ENCODE measurements around the gene SCAMP4. TPM values are rescaled to one million over a fixed set of nuclear protein-coding genes. Genes with fewer than 3 reads are reported as not detected.
"Not testable (repeated sequence)": the region's sequence is repeated elsewhere in the genome, so short reads cannot be mapped to it uniquely, and the experiment has no call there.

Gene SCAMP4
- total RNA-seq, 1 experiment from 2014 or later, result 66.3 TPM

DNA sequence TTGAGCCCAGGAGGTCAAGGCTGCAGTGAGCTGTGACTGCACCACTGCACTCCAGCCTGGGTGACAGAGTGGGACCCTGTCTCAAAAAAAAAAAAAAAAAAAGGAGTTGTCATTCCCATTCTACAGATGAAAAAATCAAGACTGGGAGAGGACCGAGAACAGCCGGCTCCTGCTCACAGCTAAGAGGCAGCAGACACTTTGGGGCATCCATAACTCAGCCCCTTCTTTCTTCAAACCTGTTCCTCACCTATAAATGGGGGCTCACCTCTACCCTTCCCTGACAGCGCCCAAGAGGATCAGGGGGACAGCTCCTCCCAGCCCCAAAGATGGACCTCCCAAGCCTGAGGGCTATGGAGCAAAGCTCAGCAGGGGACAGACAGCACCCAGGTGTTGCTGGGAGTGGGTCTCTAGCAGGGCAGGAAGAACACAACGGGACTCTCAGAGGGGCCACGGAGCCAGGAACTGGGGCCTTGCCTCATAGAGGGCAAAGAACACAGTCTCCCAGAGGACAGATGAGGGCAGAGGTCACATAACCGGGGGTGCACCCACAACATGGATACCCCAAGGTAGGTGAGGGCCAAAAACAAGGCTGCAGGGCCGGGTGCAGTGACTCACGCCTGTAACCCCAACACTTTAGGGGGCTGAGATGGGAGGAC, 38.4 kb upstream of the SCAMP4 start:
- no peak for DNase-seq (ENCODE audit: low spot score)

DNA sequence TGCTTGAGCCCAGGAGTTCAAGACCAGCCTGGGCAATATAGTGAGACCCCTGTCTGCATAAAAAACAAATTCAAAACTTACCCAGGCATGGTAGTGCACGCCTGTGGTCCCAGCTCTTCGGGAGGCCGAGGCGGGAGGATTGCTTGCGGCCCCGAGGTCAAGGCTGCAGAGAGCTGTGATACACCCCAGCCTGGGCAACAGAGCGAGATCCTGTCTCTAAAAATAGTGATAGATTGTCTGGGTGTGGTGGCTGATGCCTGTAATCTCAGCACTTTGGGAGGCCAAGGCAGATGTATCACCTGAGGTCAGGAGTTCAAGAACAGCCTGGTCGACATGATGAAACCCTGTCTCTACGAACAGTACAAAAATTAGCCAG, 37.9 kb upstream of the SCAMP4 start:
- no peak for DNase-seq (ENCODE audit: low spot score)

DNA sequence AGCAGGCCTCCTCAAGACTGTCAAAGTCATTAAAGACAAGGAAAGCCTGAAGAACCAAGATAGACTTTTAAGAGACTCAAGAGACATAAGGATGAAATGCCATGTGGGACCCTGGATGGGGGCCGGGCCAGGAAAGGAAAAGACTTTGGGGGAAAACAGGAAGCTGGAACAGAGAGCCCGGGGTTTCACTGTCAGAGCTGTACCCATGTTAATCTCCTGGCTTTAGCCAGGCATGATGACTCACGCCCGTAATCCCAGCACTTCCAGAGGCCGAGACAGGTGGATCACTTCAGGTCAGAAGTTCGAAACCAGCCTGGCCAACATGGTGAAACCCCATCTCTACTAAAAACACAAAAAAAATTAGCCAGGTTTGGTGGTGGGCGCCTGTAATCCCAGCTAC, 36.2 kb upstream of the SCAMP4 start:
- no peak for DNase-seq (ENCODE audit: low spot score)

DNA sequence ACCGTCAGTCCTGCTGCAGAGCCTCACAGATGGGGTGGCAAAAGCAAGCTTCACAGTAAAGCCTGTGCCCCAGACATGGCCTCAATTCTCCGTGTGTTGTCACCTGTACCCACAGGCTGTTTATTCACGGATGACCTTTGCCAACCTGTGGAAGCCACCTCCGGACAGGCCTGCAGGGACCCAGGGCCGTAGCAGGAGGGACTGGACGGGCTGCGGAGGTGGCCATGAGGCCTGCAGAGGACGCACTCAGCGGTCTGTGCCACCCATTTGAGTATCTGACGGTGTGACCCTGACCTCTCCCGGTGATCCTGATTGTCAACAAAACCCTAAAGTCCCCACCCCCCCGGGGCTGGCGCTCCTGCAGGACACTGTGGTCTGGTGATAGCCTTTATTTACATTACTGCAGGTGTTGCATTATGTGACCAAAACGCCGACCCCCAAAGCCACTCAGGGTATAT, 34.0 kb upstream of the SCAMP4 start:
- no peak for DNase-seq (ENCODE audit: low spot score)

DNA sequence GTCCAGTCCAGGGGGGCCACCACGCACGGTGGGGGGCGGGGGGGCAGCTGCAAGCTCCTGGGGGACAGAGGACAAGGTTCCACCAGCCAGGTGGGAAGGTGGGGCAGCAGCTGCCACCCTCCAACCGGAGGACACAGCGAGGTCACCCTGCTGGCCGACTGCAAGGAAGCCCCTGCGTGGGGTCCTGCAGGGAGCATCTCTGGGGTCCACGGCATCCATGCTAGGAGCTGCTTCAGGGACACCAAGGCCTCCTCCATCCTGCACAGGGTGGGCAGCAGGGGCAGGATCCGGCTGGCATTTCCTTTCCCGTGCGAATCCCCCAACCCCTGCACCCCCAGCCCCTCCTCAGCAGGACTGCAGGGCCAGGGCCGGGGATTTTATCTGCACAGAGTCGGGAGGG, 33.6 kb upstream of the SCAMP4 start:
- no peak for DNase-seq (ENCODE audit: low spot score)

DNA sequence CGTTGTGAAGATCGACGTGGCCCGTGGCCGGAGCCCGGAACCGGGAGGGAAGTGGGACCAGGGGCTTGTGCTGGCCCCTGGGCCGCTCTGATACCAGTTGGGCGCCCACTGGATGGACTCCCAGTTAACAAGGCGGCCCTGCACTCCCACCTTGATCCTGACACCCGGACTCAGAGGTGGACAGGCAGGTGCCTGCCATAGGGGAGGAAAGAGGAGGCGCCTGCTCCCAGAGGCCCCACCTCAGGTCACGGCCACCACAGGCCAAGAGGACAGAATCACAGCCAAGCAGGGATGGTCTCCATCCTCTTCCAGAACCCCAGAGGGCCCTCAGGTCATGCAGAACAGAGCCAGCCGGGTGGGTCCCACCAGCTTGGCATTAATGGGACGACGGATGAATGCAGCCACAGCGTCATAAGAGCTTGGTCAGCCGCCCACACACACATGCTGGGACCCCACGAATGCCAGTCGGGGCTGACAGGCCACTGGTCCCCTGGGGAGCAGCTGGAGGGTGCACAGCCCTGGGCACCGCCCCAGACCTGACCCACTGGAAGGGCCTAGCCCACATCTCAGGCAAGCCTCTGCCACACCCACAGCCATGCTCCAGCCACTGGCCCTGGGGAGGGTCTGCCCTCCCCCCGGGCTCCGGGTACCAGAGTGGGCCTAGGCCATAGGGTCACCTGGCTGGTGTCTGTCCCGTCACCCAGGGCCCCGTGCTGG, 32.2 kb upstream of the SCAMP4 start:
- DNase-seq (ENCODE audit: low spot score), result no peak

DNA sequence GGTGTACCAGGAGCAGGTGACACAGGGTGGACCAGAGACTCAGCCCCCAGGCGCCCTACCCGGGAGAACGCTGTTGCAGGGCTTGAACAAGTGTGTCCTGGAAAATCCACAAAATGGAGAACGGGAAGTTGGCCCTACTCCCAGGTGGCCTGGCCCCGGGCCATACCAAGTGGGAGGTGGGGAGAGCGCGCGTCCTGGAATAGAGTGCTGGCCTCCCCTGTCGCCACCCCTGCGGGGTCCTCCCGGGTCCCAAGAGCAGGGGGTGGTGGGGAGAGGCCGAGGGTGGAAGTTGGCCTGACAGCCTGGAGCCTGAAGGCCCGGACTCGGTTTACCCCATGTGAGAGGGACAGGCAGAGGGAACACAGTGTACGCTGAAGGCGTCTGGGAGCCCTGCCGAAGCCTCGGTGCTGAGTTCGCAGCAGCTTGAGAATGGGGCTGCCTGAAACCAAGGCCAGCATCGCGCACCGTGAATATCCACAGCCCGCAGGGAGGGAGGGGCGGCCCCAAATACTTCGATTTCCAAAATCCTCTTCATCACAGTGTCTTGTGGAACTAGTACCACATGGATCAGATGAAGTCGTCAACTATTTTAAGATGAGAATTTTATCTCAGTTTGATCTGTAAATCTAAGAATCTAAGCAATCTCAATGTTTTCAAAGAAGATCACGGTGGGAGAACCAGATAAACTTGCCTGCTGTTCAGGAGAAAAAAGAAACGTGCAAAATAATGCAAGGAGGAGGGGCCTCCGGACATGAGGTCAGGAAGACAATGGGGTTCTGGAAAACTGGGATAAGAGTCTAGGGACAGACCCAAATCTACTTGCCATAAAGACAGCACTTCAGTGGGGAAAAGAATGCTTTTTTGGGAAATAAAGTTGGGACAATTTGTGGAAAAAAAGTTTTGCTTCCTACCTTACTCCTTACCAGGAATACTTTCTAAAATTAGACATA, 31.4 kb upstream of the SCAMP4 start:
- no peak for DNase-seq (ENCODE audit: low spot score)

DNA sequence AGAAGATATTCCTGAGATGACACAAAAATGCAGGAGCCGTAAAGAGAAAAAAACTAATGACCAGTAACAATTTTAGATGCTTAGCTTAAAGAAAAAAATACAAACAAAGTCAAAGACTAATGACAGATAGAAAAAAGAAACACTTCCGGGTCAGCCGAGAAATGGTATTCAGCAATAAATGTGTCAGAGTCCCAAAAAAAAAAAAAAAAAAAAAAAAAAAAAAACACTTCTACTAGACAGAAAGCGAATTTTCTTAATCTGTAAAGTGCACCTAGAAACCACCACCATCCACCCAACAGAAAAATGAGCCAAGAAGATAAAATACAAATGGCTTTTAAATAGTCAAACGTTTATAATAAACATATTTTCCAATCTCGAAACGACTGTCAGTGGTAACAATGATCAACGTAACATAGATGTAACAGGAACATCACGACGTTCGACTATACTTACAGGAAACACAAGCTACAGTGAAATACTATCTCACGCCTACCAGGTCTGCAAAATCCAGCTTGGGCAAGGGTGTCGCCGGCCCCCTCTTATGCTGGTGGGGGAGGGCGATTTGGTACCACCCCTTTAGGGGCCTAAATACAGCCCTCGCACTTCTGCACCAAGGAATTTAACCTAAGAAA, 30.5 kb upstream of the SCAMP4 start:
- no peak for DNase-seq (ENCODE audit: low spot score)

DNA sequence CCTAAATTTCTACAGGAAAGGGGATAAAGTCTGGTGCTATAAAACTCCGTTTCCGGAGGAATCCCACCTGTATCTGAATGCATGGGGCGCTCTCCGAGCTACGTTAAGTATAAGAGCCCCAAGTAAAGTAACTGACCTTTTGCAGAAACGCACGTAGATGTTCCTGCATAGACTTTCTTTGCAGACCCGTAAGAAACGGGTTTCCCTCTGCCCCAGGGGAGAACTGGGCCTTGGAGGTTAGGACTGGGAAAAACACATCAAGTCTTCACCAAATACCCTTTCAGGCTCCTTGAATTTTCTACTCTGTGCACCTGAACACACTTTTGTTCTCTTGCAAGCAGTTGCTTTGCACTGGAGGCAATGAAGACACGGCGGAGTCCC, 29.9 kb upstream of the SCAMP4 start:
- not testable (repeated sequence) for DNase-seq (ENCODE audit: low spot score)

DNA sequence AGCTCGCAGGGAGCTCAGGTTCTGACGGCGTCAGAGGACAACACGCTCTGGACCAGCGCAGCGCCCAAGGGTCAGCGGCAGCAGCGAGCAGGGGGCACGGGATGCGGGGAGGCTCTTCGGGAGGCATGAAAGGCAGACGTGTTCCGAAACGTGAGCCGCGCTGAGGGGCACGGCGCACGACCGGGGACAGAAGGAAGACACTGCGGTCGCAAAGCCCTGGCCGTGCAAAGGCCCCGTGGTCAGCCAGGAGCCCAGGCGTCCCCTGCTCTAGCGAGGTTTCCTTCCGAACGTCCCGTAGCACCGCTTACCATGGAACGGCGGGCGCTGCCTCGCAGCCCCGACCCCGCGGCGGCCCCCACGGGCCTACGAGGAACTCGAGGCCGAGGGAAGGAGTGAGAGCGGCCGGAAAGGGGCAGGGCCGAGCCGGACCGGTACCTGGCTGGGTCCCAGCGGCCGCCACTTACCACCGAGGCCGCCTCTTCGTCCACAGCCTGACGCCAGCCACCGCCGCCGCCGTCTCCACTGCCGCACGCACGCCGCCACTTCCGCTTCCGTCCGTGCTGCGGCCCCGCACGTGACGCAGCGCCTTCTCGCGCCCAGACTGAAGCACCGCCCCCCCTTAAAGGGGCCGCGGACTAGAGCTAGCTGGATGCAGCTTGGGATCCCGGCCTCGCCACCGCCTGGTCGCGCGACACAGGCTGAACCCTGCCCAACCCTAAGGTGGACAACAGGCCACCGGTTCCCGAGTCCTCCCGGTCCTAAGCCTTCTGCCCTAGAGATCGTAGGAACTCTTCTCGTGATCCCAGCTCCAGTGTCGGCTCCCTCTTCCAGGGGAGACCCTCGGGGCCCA, 29.3 kb upstream of the SCAMP4 start:
- DNase-seq (ENCODE audit: low spot score), result peak; percentile 91

DNA sequence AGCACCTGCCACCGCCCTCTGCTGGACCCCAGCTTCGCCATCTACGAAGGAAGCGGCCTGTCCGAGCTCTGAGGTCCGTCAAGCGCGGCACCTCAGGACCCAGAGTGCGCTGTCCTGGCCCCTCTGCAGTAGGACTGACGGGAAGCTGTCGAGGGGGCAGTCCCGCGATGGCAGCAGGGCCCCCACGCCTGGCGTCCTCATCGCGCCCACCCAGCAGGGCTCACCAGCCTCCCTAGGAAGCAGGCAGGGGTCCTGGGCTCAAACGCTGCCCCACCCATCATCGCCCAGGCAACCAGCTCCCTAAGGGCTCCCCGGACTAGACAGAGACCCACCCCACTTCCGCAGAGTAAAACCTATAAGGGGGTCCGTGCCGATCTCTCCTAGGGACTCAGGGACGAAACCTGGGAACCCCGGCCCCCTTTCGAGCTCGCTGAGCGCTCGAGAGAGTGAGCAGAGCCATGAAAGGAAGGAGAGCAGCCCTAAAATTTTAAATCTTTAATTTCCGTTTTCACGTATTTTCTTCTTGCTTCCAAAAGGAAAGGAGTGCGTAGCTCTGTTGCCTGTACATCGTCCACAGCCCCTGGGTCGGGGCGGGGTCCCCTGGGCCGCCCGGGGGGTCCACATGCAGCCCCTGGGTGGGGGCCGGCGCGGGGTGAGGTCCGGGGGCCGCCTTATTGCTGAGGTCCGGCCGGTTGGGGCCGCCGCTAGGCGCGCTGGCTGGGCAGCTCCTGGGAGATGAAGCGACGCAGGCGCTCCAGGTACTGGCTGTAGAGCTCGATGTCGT, 28.5 kb upstream of the SCAMP4 start:
- DNase-seq (ENCODE audit: low spot score), result peak; percentile 2

DNA sequence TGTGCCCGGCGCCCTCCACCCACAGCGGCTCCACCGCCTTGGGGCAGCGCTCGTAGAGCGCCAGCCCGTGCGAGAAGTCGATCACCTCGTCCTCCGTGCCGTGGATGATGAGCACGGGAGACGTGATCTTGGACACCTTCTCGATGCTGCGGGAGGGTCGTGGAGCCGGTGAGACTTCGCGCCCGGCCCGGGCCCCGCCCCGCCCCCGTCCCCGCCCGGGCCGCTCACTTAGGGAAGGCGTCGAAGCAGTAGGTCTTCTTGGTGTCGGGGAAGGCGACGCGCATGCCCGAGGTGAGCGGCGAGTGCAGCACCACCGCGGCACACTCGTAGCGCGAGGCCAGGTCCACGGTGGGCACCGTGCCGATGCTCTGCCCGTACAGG, 27.9 kb upstream of the SCAMP4 start:
- DNase-seq (ENCODE audit: low spot score), result not testable (repeated sequence)

DNA sequence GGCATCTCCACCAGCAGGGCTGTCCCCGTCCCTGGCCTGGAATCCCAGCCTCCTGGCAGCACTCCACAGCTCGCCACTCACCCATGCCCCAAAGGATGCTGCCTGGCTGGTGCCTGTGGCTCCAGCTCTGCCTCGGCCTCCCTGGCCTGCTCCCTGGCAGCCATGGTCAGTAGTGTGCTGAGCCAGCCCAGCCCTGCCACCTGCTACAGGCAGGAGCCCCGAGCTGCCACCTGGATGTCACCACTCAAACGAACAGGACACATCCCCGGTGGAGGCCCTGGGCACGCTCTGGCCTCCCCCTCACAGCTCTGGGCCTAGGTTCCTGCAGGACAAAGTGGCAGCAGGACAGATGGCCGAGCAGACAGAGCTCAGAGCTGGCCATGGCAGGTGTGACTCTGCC, 26.6 kb upstream of the SCAMP4 start:
- DNase-seq (ENCODE audit: low spot score), result not testable (repeated sequence)

DNA sequence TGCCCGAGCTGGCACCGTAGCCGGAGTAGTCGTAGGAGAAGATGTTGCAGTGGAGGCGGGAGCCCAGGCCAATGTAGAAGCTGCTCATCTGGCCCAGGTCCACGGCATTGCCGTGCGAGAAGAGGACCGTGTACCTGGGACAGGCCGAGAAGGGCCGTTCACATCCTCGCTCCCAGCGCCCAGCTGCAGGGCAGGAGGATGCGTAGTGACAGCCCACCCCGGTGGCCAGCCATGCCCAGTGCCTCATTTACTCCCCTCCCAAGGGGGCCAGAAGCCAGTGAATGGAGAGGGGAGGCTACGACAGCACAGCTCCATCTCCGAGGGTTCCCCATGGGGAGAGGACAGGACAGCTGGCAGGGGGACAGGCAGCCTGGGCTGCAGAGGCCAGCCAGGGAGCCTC, 25.2 kb upstream of the SCAMP4 start:
- DNase-seq (ENCODE audit: low spot score), result not testable (repeated sequence)

DNA sequence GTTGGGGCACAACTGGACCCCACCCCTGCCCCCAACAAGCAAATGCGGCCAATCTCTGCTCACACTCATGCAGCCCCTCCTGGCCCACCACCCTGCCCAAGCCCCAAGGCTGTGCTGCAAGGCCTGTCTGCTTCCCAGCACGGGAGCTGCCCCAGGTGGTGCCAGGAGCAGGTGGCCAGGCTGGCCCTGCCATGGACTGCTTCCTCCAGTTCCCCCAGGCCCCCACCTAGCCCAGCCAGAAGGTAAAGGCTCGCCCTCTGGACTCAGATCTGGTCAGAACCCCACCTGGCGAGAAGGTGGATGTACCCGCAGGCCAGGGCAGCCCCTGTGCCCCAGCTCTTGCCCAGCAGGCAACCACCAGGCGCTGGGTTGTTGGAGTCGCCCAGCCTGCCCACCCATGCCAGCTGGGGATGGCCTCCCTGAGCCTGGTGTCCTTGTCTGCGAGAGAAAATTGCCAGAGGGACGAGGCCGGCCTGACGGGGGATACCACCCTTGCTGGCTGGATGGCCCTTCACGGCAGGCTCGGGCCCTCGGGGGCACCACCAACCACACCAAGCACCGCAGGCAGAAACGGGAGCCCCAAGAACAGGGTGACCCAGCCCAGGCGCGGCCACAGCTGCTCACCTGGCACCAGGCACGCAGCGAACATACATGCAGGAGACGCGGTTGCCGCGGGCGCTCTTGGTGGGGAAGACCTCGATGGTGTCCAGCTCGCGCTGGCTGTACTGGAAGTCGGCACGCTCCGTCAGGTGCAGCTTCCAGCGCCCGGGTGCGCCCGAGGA, 24.4 kb upstream of the SCAMP4 start:
- DNase-seq (ENCODE audit: low spot score), result no peak

DNA sequence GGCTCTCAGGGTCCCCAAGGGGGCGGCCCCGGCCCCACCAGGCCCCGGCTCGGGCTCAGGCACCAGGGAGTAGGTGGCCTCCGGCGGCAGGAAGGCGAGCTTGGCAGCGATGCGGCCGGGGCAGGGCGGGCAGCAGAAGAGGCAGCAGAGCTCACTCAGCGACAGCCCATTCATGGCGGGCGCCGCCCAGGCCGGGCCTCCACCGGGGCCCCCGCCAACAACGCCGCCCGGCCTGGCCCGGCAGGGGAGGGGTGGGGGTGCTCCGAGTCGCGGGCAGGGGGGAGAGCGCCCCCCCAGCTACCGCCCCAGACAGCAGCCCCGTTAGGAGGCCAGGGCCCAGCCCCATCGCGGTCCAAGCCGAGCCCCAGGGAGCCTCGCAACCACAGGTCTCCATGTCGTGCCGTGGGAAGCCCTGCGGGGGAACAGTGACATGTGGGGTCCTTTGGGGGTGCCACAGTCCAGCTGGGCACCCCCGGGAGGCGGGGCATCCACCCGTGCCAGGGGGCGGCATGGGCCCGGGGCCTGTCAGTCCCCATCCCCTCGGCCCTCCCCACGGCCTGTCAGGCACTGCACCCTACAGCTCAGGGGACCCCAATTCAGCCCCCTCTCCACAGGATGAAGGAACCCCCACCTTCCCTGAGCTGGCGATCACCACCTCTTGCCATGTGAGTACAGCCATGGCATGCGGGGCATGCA, 23.7 kb upstream of the SCAMP4 start:
- DNase-seq (ENCODE audit: low spot score), result not testable (repeated sequence)

DNA sequence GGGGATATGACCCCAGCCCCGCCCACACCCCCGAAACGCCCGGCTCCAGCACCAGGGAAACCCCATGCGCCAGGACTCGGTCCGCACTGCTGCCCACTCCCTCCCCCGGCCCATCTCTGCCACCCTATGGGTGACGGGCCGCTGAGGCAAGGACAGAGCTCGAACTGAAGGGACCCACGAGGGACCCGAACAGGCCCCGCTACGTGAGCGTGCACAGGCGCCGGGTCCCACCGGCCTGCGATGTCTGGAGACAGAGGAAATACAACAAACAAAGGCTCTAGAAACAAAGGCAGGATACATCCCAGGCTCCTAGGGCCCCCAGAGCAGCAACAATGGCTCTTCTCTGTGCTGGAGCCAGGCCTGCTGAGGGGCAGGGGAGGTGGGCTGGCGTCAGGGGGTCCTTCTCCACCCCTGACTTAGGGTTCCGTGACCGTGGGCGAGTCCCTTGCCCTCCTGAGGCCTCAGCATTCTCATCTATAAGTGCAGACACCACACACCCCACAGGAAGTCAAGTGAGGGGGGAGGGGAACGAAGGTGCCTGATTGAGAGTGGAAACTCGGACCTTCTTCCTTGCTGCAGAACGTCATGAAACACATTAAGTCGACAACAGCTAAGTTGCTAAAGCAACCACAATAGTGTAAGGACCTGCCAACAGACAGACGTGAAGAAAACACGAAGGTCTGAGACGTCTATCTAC, 23.0 kb upstream of the SCAMP4 start:
- DNase-seq (ENCODE audit: low spot score), result no peak

All from H4 (cell line).